Measurements from ENCODE around the gene GRIN3B.

Gene GRIN3B

DNA sequence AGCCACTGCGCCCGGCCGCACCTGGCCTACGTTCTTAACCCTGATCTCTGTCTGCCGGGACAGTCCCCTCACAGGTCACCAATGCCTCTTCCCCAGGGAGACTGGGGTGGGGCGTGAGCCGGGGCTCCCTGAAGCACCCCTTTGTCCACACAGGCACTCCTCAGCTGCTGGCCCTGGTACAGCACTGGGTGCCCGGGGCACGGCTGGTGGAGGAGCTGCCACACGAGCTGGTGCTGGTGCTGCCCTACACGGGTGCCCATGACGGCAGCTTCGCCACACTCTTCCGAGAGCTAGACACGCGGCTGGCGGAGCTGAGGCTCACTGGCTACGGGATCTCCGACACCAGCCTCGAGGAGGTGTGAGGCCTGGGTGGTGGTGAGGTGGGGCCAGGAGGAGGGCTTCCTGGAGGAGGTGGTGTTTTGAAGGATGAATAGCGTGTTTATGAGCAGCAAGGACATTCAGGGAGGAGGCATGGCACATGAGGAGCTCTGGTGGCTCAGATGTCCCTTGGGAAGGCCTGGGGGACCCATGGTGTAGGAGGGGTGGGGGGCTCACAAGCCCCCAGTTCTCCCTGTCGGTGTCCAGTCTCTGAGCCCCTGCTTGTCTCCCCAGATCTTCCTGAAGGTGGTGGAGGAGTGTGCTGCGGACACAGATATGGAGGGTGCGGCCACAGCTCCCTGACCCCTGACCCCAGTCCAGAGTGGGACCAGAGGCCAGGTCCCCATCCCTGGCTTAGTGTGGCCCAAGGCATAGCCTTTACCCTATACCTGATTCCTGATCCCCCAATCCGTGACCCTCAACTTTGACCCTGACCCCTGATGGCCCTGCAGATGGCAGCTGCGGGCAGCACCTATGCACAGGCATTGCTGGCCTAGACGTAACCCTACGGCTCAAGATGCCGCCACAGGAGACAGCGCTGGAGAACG, 53.2 kb downstream of the GRIN3B start:
- H3K4me3 ChIP-seq (replicated peaks; ENCODE audit: insufficient read depth, low read length): no peak overlapping the region
- H3K27me3 ChIP-seq (ENCODE audit: insufficient read depth, poor library complexity, severe bottlenecking): no peaks in the 10 kb centered on the region
- no peak overlapping the region for H3K27ac ChIP-seq (replicated peaks)
- TF ChIP-seq POLR2AphosphoS5 (IDR thresholded peaks at IDR 0.05; ENCODE audit: low read depth) (no peak), GABPA (IDR thresholded peaks at IDR 0.05; ENCODE audit: low read depth) (no peak), SPI1 (IDR thresholded peaks at IDR 0.05; ENCODE audit: borderline replicate concordance, low read depth) (no peak)
- TF ChIP-seq, protein P1, sequence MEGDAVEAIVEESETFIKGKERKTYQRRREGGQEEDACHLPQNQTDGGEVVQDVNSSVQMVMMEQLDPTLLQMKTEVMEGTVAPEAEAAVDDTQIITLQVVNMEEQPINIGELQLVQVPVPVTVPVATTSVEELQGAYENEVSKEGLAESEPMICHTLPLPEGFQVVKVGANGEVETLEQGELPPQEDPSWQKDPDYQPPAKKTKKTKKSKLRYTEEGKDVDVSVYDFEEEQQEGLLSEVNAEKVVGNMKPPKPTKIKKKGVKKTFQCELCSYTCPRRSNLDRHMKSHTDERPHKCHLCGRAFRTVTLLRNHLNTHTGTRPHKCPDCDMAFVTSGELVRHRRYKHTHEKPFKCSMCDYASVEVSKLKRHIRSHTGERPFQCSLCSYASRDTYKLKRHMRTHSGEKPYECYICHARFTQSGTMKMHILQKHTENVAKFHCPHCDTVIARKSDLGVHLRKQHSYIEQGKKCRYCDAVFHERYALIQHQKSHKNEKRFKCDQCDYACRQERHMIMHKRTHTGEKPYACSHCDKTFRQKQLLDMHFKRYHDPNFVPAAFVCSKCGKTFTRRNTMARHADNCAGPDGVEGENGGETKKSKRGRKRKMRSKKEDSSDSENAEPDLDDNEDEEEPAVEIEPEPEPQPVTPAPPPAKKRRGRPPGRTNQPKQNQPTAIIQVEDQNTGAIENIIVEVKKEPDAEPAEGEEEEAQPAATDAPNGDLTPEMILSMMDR (IDR thresholded peaks at IDR 0.05; ENCODE audit: insufficient read depth, low read length): no peak
- TF ChIP-seq, protein P2, sequence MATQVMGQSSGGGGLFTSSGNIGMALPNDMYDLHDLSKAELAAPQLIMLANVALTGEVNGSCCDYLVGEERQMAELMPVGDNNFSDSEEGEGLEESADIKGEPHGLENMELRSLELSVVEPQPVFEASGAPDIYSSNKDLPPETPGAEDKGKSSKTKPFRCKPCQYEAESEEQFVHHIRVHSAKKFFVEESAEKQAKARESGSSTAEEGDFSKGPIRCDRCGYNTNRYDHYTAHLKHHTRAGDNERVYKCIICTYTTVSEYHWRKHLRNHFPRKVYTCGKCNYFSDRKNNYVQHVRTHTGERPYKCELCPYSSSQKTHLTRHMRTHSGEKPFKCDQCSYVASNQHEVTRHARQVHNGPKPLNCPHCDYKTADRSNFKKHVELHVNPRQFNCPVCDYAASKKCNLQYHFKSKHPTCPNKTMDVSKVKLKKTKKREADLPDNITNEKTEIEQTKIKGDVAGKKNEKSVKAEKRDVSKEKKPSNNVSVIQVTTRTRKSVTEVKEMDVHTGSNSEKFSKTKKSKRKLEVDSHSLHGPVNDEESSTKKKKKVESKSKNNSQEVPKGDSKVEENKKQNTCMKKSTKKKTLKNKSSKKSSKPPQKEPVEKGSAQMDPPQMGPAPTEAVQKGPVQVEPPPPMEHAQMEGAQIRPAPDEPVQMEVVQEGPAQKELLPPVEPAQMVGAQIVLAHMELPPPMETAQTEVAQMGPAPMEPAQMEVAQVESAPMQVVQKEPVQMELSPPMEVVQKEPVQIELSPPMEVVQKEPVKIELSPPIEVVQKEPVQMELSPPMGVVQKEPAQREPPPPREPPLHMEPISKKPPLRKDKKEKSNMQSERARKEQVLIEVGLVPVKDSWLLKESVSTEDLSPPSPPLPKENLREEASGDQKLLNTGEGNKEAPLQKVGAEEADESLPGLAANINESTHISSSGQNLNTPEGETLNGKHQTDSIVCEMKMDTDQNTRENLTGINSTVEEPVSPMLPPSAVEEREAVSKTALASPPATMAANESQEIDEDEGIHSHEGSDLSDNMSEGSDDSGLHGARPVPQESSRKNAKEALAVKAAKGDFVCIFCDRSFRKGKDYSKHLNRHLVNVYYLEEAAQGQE (IDR thresholded peaks at IDR 0.05; ENCODE audit: insufficient replicate concordance, low read depth): no peak
- no peak for DNase-seq (ENCODE audit: low read depth in 1 of 2, low spot score in 1 of 2)

DNA sequence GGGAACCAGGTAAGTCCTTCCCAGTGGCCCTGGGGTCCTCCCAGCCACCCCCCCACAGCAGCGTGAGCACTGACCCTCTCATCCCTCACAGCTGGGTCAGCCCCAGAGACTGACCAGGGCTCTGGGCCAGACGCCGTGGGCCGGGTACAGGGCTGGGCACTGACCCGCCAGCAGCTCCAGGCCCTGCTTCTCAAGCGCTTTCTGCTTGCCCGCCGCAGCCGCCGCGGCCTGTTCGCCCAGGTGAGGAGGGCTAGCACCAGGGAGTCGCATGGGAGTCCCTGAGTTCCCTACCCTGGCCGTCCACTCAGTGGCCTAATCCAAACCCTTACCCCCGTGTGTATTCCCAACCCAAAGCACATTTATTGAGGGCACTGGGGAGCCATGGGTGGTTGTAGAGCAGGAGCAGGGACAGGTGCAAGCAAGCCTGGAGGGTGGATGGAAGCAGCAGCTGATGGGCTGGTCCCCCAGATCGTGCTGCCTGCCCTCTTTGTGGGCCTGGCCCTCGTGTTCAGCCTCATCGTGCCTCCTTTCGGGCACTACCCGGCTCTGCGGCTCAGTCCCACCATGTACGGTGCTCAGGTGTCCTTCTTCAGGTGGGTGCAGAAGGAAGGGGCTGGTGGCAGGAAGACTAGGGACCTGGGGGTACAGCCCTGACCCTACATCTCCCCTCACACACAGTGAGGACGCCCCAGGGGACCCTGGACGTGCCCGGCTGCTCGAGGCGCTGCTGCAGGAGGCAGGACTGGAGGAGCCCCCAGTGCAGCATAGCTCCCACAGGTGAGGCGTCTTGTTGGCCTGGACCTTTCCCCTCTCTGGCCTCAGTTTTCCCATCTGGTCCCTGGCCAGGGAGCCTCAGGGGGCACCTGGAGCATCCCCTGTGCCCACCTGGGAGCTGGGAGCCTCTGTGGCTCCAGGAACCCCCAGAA, 54.1 kb downstream of the GRIN3B start:
- no peak for TF ChIP-seq SPI1 (IDR thresholded peaks at IDR 0.05; ENCODE audit: borderline replicate concordance, low read depth)
- no peak for TF ChIP-seq GABPA (IDR thresholded peaks at IDR 0.05; ENCODE audit: low read depth)
- TF ChIP-seq, protein P1 (IDR thresholded peaks at IDR 0.05; ENCODE audit: insufficient read depth, low read length): no peak
- no peak for TF ChIP-seq POLR2AphosphoS5 (IDR thresholded peaks at IDR 0.05; ENCODE audit: low read depth)
- TF ChIP-seq, protein P2 (IDR thresholded peaks at IDR 0.05; ENCODE audit: insufficient replicate concordance, low read depth): no peak

DNA sequence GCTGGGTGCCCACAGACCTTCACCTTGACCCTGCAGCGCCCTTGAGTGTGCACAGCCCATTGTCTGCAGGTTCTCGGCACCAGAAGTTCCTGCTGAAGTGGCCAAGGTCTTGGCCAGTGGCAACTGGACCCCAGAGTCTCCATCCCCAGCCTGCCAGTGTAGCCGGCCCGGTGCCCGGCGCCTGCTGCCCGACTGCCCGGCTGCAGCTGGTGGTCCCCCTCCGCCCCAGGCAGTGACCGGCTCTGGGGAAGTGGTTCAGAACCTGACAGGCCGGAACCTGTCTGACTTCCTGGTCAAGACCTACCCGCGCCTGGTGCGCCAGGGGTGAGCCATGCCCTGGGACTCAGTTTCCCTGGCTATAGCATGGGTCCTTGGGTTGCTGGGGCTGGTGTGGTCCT, 54.8 kb downstream of the GRIN3B start:
- TF ChIP-seq, protein P1 (IDR thresholded peaks at IDR 0.05; ENCODE audit: insufficient read depth, low read length): no peak
- no peak for TF ChIP-seq SPI1 (IDR thresholded peaks at IDR 0.05; ENCODE audit: borderline replicate concordance, low read depth)
- no peak for TF ChIP-seq POLR2AphosphoS5 (IDR thresholded peaks at IDR 0.05; ENCODE audit: low read depth)
- TF ChIP-seq GABPA (IDR thresholded peaks at IDR 0.05; ENCODE audit: low read depth): no peak
- TF ChIP-seq, protein P2 (IDR thresholded peaks at IDR 0.05; ENCODE audit: insufficient replicate concordance, low read depth): no peak
- Histone ChIP-seq H3K27me3 (ENCODE audit: insufficient read depth, poor library complexity, severe bottlenecking) (no peaks in the 10 kb centered on the region), H3K27ac (replicated peaks) (no peak overlapping the region), H3K4me3 (replicated peaks; ENCODE audit: insufficient read depth, low read length) (no peak overlapping the region)
- no peak for DNase-seq (ENCODE audit: low read depth in 1 of 2, low spot score in 1 of 2)

More for the DNA sequence above, 54.1 kb downstream of the GRIN3B start:
- no peak overlapping the region for H3K4me3 ChIP-seq (replicated peaks; ENCODE audit: insufficient read depth, low read length)
- H3K27ac ChIP-seq (replicated peaks): no peak overlapping the region
- no peaks in the 10 kb centered on the region for H3K27me3 ChIP-seq (ENCODE audit: insufficient read depth, poor library complexity, severe bottlenecking)
- DNase-seq (ENCODE audit: low read depth in 1 of 2, low spot score in 1 of 2): no peak
